NCI-H526 treated with DMSO at 0.1 percent for 48 hours (cell line): Measurements from ENCODE around the gene CBX5.
"Not testable (repeated sequence)": the region's sequence is repeated elsewhere in the genome, so short reads cannot be mapped to it uniquely, and the experiment has no call there.

Experiments
- DNase-seq: peaks from one replicate; lab custom pipeline; 2025; lab: John Stamatoyannopoulos, UW

The CBX5 gene

DNA sequence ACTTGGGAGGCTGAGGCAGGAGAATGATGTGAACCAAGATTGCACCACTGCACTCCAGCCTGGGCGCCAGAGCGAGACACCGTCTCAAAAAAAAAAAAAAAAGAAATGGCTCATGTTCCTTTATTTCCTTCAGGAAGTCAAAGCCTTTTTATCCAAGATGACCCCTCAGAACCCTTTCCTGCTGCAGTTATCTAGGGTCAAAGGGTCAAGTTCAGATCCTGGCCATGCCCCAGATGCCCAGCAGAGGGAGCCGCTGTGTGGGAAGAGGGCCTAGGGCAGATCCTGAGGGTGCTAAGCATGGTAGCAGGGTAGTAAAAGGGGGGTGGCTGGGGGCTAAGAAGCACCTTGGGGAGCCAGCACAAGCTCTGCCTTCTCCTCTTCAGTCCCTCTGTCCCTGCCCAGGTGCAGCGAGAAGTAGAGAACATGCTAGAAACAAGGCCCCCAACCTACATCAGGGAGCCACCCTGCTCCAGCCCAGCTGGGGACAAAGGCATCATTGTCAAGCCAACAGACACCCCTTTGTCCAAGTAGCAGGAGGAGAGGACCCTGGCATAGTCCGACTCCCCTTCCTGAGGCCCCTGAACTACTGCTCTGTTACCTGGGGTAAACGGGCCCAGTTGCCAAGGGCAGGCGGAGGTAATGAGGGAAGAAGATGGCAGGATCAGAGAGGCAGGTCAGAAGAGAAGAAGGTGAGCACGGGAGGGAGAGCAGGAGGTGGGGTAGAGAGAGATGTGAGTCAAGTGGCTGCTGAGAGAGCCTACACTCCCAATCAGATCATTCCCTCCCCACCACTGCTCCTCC, 14.4 kb upstream of the CBX5 start:
- DNase-seq, result no peak

DNA sequence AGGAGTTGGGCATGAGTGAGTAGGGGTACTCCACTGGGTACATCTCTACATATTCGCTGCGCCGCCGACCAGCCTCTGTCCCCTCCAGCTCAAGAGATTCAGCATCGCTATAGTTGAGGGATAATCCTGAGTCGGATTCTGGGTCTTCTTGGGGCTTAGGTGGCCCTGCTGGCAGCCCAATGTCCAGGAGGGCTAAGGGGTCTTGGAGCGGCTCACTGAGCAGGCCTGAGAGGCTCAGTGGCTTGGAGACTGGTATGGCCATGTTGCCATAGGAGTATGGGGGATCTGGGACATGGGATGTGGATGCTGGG, 13.0 kb upstream of the CBX5 start:
- DNase-seq, result no peak

DNA sequence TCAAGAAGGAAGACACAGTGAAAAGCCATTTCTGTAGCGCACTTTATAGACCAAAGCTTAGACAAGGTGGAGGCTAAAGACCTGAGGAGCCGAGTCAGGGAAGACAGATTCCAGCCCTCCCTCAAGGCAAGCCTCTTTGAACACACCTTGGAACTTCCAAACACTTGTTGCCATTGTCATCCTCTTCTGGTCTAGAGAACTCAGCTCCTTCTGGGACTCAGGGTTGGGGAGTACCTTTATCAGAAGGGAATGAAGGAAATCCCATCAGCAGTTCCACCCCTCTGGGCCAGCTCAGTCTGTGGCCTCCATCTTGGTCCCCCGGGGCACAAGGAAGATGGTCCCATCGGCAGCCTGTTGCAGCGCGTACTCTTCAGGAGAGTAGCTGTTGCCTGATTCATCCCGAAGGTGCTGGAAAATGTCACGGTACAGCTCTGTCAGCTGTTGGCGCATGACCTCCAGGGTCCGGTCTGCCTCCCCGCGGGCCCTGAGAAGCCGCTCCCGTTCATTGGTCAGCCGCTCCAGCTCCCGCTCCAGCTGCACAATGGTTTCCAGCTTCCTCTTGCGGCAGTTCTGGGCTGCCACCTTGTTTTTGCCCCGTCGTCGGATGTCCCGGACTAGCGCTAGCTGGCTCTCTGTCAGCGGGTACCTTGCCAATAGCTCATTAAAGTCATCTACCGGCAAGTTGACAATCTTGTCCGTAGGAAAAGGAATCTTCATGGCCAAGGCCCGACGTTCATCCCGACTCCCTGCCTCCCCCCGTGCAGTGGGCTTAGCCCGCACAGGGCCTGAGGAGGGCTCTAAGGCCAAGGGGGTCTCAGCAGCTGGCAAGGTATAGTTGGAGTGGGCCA, 12.4 kb upstream of the CBX5 start:
- no peak for DNase-seq

DNA sequence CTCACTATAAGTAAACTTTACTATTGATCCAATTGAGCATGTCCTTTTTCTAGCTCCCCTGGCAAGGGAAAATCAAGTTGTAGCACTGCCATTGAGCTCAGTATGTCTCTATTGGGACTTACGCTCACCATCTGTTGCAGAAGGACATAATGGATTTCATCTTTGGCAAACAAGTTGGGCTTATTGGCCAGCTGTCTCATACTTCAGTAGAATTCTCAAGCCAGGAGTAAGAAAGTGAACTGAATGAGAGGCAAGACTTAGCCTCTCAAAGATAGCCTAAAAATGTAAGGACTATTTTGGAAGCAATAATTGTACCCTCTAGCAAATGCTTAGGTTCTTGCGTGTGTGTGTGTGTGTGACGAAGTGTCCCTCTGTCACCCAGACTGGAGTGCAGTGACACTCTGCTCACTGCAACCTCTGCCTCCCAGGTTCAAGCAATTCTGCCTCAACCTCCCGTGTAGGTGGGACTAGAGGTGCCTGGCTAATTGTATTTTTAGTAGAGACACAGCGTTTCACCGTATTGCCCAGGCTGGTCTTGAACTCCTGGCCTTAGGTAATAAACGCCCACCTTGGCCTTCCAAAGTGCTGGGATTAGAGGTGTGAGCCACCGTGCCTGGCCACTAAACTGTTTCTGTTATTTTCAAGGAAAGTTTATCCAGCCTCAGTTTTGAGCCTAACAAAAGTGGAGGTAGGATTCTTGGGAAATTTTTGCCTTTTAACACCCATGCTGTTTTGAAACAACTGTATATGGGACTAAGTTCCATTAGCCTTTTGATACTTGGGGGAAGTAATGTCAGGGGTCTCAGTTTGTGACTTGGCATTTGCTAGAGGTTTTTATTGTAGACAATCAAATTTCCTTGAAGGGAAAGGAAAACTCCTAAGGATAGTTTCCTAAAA, 7.6 kb upstream of the CBX5 start:
- no peak for DNase-seq

DNA sequence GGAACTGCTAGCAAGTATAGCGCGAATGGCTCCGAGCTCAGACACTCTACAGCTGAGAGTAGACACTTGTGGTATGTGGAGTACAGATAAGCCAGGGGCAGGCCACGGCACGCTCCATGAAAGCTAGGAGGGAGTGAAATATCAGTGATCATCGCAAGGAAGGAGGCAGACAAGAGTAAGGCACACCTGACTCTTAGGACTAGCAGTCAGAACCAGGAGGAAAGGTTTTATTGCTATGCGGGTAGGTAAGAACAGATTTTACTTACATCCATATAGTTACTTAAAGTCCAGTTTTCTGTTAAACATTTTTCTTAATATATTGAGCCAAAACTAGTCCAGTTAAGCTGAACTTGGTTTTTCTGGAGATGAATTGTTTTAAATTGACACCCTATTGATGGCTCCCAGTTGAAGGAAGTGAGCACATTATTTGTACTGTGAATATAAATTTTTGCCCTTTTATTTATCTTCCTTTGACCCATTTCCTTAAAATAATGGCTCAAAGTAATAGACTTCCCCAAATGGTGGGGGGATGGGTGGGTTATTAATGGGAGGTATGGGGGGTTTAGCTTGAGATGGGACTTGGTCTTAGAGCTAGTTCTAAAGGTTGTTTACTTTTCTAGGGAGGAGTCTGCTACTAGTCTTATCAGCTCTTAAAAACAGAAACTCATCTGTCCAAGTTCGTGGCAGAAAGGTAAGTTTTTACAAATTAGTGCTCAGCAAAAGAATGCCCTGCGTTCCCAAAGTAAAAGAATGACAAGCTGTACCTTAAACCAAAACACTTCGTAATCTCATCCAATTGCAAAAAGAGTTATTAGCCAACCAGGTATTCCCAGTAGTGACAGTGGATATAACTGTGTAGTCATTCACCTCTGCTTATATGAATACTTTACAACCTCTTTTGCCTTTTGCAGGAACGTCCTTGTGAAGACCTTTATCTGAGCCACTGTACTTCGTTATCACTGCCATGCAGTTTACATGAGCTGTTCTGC, 6.4 kb upstream of the CBX5 start:
- no peak for DNase-seq

DNA sequence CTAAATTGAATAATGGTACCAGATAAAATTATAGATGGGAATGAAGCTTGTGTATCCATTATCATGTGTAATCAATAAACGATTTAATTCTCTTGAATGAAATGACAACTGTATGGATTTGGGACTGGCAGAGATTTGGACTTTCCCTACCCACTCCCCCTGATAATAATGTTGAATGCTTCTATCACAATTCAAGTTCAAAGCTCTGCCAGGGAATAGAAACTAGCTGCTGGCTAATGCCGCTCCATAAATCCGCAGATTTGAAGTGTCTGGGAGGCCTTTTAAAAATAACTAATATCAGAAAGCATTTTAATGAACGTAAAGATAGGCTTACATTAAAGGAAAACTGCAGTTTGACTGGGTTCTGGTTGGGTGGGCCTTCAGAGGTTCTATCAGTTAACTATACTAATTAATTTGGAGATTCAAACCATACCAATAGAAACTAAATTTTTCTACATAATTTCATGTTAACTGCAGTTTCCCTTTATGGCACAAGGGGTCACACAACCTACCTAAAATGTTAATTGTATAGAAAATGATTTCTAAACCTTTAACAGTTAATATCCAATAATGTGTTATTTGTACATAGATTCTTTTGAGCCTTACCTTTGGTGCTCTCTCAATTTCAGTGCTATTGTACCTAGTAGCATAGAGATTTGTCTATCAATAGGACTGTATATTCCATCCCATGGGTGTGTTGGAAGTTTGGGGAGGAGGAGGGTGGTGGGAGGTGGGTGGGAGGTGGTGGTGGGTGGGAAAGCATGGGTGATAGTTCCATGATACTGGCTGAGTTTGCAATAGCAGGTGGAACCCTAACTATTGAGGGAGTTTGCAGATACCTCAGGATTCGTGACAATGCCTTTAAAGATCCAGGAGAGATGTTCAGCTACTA, 5.5 kb upstream of the CBX5 start:
- DNase-seq, result no peak

DNA sequence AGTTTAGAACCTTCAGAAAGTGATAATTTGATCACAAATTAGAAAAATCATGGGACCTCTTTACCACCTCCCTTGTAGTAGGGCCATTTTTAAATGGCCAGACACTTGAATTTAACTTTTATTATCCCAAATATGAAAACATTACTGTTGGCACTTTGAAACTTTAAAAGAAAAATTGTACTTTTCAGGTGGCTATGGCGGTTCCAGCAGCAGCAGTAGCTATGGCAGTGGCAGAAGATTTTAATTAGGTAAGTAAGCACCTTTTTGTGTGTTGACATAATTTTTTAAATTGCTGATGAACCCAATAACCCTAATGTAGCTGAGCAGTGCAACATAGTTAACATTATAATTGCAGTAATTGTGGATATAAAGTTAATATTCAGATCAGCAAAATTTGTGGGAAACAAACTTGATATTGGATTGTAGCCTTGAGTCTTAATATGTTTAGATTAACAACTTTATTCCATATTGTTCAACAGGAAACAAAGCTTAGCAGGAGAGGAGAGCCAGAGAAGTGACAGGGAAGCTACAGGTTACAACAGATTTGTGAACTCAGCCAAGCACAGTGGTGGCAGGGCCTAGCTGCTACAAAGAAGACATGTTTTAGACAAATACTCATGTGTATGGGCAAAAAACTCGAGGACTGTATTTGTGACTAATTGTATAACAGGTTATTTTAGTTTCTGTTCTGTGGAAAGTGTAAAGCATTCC, 4.3 kb upstream of the CBX5 start:
- not testable (repeated sequence) for DNase-seq

DNA sequence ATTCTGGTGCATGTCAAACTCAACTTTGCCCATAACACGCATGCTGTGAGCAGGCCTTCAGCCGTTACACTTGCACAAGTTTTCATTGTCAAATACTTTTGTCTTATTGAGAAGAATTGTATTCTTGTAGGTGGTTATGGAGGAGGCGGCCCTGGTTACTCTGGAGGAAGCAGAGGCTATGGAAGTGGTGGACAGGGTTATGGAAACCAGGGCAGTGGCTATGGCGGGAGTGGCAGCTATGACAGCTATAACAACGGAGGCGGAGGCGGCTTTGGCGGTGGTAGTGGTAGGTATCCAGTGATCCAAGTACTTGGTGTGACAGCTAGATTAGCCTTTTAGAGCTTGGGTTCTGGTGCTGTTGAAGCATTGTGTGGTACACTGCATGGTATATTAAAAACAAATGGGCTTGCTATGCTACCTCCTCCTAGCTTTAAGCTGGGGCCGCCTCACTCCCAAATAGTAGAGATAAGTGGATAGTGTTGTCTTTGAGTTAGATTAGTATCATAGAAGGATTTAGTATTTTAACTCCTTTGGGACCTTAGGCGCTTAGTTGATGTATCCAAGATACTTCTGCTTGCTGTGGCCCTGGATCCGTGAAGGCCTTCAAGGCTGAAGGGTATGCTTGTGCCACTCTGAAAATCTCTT, 3.1 kb upstream of the CBX5 start:
- no peak for DNase-seq

DNA sequence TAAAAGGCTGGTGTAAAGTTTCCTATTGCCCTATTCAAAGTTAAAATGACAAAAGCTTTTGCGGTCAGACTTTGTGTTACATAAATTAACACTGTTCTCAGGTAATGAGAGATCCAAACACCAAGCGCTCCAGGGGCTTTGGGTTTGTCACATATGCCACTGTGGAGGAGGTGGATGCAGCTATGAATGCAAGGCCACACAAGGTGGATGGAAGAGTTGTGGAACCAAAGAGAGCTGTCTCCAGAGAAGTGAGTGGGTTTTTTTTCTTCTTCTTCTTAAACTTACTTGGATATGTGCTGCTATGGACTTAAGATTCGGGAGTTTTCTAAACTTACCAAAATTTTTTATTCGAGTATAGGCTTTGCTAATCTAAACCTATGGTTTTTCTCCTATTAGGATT, 1.8 kb upstream of the CBX5 start:
- not testable (repeated sequence) for DNase-seq

DNA sequence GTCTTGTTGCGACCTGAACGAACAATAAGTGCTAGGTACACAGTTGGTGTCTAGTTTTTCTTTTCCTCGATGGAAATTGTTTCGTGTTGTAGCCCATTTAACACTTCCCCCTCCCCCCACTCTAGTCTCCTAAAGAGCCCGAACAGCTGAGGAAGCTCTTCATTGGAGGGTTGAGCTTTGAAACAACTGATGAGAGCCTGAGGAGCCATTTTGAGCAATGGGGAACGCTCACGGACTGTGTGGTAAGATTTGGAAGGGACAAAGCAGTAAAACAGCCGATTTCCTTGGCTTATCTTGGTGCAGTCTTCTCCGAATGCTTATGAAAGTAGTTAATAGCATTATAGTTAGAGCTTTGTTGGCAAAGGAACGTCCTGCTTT, 1.3 kb upstream of the CBX5 start:
- not testable (repeated sequence) for DNase-seq

DNA sequence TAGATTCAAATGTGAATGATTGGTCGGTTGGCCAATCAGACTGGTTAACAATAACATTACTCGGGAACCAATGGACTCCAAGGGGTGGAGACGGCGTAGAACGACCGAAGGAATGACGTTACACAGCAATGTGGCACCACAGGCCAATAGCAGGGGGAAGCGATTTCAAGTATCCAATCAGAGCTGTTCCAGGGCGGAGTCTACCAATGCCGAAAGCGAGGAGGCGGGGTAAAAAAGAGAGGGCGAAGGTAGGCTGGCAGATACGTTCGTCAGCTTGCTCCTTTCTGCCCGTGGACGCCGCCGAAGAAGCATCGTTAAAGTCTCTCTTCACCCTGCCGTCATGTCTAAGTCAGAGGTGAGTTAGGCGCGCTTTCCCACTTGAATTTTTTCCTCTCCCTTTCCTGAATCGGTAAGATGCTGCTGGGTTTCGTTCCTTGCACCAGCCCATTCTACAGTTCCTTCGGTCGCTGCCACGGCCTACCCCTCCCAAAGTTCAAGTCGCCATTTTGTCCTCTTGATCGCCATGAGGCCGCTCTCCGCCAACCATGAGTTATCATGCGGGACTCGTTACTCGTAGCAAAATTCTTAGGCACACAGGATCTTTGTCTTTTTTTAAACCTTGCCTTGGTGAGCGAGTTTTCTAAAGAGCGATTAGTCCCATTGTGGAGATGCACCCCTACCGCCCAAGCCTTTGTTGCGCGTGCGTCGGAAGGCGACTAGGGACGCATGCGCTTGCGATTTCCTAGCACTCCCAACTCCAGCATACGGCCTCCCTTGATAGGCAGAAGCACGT, 742 bp upstream of the CBX5 start, which contains the start of gene HNRNPA1:
Gene HNRNPA1, plus strand, starts transcription at position 259 of the 793 bp plus-strand sequence. Its CDS starts 82 bp downstream, at position 341.
- peak; percentile 99 for DNase-seq

DNA sequence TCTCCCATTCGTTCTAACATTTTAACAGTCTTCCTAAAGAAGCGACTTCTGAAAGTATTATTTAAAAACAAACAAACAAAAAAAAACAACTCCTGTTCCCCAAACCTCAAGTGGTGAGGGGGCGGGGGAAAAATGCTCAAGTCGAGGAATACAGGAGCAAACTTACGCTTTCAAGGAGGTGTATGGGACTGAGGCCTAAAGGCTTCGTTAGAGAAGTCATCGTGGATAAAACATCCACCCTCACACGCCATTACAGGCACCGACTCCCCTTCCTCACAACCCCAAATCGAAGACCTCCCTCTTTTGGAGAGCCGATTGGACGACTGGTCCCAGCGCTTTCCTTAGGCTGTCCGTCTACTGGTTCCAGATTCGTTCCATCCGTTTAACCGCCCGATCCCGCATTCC, 693 bp downstream of the CBX5 start:
- no peak for DNase-seq

DNA sequence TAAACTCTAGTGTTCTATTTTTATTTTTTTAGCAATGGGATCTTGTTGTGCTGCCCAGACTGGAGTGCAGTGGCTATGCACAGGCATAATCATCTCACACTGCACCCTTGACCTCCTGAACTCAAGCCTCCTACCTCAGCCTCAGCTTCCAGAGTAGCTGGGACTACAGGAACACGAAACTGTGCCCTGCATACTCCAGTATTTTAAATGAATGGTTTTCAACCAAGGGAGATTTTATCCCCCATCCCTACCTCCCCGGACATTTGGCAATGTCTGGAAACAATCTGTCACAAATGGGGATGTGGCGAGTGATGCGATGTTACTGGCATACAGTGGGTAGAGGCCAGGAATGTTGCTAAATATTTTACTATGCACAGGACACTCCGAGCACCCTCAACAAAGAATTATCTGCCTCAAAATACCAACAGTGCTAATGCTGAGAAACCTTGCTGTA, 2.1 kb downstream of the CBX5 start:
- DNase-seq, result no peak

DNA sequence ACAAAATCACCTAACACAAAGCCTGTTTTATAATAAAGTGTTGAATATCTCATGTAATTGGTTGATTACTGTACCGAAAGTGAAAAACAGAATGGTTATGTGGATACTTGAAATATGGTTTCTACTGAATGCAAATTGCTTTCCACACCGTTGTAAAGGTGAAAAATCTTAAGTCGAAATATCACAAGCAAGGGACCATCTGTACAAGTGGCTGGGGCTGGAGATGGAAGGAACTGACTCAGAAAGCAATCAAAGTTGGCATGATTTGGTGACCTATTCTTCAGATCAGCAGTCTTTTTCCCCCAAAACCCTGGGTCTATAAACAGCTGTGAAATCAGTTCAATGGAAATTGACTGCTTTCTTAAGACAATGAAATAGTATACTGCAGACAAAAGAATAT, 3.6 kb downstream of the CBX5 start:
- no peak for DNase-seq

DNA sequence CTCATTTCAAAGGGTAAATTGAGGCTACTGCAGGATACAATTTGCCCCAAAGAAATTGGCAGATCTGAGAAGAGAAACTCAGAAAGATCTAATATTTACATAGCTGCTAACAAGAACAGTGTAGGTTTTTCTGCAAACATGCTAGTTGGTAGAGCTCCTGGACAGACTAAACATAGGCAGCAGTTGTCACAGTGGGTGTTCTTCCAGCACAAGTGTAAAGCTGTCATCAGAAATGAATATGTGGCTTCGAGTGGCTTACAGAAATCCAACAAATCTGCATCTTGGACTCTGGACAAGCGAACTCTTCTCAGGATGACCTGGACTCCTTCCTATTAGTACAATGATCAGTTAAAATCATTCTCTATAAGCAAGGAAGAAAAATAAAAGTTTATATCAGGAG, 5.9 kb downstream of the CBX5 start:
- no peak for DNase-seq

DNA sequence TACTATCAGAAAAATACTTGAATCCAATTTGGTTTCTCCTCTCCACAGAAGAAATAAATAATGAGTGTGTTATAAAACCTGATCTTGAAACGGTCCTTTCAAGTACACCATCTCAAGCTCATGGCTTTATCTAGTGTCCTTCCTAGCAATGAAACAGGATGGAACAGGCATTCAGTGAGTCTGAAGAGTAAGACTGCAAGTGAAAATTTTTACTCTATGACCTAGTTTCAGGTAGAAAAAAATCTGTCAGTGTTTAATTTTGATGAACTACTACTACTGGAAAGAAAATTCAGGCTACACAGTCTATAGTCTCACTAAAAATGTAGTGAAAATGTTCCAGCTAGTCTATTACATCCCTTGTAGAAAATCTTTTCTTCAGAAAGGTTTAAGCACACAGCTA, 7.7 kb downstream of the CBX5 start:
- DNase-seq, result no peak

DNA sequence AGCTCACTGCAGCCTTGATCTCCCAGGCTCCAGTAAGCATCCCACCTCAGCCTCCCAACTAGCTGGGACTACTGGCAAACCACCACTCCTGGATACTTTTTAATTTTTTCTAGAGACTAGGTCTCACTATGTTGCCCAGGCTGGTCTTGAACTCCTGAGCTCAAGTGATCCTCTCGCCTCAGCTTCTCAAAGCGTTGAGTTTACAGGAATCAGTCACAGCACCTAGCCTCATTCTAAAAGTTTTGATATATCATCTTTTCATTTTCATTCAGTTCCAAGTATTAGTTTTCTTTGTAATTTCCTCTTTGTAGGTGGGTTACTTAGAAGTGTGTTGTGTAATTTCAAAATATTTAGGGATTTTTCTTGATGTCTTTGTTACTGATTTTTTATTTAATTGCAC, 9.6 kb downstream of the CBX5 start:
- no peak for DNase-seq

DNA sequence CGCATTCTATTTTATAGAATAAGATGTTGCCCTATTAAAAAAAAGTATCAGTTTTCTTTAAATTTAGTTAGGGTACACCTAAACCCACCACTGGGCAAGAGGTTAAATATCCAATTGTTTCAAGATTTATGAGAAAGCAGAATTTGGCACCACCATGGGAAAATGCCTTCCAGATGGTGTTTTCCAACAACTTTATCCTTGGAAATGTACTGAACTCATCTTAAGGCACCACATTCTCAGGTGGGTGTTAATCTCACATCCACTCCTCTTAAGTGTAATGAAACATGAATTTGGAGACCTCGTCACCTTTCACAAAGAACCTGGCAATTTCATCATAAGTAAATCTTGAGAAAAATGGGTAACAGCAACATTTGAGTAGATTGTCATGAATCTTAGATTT, 13.1 kb downstream of the CBX5 start:
- no peak for DNase-seq
